ELR (cell line): ENCODE measurements around the gene PRKG1.
"Not testable (repeated sequence)": the region's sequence is repeated elsewhere in the genome, so short reads cannot be mapped to it uniquely, and the experiment has no call there.

ENCODE experiments used
- DNase-seq: peaks from one replicate; pipeline ENCODE4 v3.0.0-alpha.2; 2015; ENCODE audit warnings: low read depth

The PRKG1 gene

GRCh38 chr10:51377932-51378599 lies 303.8 kb downstream of the PRKG1 start:
- no peak for DNase-seq

DNA sequence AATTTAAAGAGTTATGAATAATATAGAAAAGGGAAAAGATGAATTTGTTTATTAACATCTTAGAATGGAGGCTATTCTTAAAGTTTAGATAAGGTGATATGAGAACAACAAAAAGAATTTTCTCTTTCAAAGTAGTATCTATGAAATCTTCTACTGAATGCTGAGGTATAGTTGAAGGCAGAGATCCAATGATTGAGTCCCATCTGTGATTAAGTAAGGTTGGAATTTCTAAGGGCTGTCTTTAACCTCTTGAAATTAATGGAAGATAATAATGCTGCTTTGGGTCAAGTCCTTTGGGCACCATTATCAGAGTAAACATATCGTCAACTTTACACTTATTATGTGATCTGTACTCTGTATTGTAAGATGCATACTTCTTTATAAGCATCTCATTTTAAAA lies 307.9 kb downstream of the PRKG1 start:
- no peak for DNase-seq

- no peak for DNase-seq
Observed at GRCh38 chr10:51384971-51385370, 310.7 kb downstream of the PRKG1 start.

- no peak for DNase-seq
Observed at GRCh38 chr10:51386248-51386885, 312.1 kb downstream of the PRKG1 start.

DNA sequence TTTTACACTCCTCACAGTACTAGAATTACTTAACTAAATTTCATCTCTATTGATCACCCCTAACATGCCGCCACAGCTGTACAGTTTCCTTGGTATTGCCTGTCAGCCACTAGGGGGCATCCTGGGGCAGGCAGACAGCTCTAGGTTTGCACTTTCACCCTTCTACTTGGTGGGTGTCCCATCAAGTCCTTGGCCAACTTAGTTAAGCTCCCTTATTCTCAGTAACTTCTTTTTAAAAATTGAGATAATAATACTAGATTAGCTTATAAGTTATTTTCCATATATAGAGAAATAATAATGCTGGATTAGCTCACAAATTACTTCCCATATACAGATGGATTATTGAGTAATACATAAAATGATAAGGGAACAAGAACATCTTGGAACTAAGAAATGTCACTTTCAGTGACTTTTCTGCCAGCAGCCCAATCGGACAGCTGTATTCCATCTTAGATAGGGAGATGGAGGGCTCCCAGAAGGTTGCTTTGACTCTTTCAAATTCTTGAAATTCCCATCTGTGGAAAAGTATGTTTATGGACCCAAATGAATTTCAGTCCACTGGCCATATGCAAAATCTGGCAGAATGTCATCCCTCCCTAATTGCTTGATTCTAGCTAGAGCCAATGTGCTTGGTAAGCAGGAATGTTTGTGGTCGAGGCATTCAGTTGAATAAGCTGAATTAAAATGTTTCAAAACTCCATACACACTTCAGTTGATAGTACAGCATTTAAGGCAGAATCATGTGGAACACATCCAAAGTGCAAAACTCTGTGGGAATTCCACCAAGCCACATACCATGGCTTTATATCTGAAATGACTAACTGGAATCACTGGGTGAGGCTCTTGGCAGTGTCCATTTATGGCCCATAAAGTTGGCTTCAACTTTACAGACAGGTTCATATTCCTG lies 315.4 kb downstream of the PRKG1 start:
- peak; percentile 34 for DNase-seq

DNA sequence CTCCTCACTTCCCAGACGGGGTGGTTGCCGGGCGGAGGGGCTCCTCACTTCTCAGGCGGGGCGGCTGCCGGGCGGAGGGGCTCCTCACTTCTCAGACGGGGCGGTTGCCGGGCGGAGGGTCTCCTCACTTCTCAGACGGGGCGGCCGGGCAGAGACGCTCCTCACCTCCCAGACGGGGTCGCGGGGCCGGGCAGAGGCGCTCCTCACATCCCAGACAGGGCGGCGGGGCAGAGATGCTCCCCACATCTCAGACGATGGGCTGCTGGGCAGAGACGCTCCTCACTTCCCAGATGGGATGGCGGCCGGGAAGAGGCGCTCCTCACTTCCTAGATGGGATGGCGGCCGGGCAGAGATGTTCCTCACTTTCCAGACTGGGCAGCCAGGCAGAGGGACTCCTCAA lies 318.7 kb downstream of the PRKG1 start:
- DNase-seq: not testable (repeated sequence)

GRCh38 chr10:51394039-51394438 lies 319.8 kb downstream of the PRKG1 start:
- DNase-seq: no peak

GRCh38 chr10:51397244-51397643 lies 323.0 kb downstream of the PRKG1 start:
- DNase-seq: no peak

DNA sequence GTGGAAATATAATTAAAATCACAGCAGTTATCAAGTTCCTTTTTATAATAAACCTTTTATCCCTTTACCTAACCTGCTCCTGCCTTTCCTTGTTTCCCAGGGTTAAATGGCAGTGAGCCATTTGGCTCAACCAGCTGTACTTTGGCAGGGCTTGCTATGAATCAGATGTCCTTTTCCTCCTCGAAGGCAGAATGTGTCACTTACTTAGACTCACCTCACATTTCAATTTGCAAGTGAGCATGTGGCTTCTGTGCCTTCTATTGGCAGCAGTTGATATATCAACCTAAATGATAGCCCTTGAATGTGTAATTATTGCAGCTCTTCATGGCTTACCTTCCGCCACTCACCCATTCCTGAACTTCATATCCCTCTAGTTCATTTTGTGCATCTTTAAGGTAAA lies 323.4 kb downstream of the PRKG1 start:
- peak; percentile 3 for DNase-seq

DNA sequence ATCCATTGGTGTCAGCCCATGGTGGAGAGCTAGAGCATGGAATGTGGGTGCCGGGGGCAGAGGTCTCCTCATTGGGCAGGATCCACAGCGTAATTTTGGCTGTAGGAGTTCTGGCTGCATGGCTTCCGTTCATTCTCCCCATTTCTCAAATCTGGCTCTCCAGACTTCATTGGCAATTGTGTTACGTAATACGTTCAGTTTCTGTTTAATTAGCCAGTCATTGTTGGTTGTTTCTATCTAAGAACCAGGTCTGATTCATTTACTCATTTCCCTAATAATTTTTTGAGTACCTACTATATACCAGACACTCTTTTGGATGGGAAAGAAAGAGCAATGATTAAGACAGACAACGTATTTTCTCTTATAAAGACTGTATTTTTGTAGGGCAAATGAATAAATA lies 325.6 kb downstream of the PRKG1 start:
- DNase-seq: no peak

- no peak for DNase-seq
Observed at GRCh38 chr10:51400392-51401096, 326.3 kb downstream of the PRKG1 start.

GRCh38 chr10:51403521-51403920 lies 329.2 kb downstream of the PRKG1 start:
- DNase-seq: no peak

DNA sequence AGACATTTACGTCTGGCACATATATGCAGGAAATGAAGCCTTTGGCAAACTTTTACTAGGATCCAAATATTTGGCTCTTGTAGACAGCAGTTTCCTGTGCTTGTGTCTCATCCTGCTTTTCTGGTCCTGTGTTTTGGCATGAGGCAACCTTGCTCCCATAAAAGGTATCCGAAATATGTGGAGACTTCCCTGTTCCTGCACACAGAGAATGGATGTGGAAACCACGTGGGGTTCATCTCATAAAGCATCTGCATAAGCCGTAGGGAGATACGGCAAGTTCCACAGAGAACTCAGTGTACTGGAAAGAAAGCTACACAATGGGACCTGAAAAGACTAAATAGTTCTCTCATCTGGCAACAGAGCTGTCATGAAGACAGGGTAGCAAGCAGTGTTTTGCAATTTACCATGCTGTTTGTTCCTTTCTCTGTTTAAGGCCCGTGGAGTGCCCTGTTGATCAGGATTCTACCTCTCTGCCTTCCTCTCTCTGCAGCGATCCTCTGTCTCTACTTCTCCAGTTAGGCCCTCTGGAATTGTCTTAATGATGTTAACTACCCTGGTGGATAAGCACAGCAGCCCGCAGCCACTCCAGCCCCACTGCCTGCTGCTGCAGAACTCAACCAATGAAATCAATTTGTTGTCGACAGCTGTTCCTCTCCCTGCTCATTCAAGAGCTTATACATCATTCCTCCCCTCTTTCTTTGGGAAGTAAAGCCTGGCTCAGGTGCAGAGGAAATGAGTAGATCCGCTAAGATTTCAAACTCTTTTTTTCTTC lies 331.5 kb downstream of the PRKG1 start:
- no peak for DNase-seq

- no peak for DNase-seq
Observed at GRCh38 chr10:51406581-51406980, 332.3 kb downstream of the PRKG1 start.

DNA sequence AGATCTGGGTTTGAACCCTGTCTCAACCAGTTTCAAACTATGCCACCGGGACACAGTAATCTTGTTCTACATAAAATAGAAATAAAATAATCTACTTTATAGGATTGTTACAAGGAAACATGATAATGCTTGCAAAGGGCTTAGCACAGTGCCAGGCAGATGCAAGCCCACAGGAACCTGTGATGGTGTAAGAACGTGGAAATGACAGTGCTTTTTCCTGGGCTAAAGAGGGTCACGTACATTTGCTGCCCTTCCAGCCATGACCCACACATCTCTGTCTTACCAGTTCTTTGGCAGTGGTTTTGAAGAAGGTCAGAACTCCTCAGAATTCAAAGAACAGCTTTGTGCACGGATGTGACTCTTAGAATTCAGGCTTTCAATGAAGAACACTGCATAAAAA lies 342.2 kb downstream of the PRKG1 start:
- DNase-seq: no peak

GRCh38 chr10:51419196-51420093 lies 345.2 kb downstream of the PRKG1 start:
- DNase-seq: no peak

- DNase-seq: no peak
Observed at GRCh38 chr10:51421853-51422252, 347.6 kb downstream of the PRKG1 start.

DNA sequence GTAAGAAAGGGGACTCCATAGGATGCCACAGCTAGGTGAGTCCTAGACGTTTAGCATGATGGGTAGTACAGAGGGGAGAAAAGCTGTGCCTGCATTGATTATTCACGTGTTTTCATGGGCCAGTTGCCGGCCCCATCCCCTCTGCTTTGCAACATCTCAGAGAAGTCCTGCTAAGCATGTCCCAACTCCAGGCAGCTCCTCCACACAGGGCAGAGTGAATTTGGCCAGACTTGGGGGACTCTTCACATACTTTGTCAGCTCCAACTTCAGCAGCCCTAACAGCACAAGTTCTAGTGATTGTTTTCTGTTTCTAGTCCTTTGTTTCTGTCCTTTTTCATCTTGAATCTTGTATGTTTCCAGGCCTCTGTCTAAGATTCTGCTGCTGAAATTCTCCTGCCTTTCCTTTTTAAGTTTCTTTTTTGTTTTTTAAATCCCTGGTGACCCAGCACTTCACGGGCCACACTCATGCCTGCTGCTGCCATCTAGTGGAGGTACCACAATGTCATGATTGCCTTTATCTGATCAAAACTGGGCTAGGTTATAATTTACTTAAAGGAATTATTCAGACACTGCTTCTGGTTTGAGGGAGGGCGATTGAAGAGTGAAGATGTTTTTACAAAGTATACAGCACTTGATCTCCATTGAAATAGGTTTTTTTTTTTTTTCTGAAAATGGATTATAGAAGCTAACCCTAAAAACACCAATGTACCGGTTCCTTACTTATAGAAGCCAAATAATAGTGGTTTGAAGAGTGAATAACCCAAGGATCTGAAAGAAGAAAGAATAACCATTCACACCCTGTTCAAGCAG lies 348.2 kb downstream of the PRKG1 start:
- DNase-seq: peak; percentile 53

DNA sequence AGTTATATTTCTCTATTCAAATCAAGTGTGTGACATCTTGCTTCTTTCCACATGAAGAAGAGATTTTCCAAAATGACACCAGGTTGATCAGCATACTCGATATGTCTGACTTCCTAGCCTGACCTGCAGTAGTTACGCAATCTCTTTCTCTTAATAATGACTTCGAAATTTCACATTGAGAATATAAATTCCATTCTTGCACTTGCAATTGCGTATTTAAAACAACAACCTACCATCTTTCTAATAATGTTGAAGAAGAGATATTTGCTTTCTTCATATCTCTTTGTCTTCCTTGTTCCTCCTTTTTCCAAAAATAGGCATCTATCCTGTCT lies 348.8 kb downstream of the PRKG1 start:
- DNase-seq: no peak

- no peak for DNase-seq
Observed at GRCh38 chr10:51425431-51425830, 351.1 kb downstream of the PRKG1 start.
